Peyer's patch (tissue), 4 donors: Measurements from ENCODE around the gene KLHL33.

Experiments
- CTCF ChIP-seq, 6 experiments: fragments of 450-650 bp in 4 of 6; fragments of 200-600 bp in 2 of 6; sonication (generic) in 1 of 6; IDR thresholded peaks; one replicate each; pipeline ENCODE4 v1.5.1; 2017 to 2019; ENCODE audit warnings: antibody characterized with exemption in 6 of 6, mild to moderate bottlenecking in 3 of 6, moderate library complexity in 1 of 6
- POLR2A ChIP-seq, 2 donors: fragments of 450-650 bp; IDR thresholded peaks; one replicate each; pipeline ENCODE4 v1.5.1; 2017; ENCODE audit warnings: antibody characterized with exemption in 2 of 2, mild to moderate bottlenecking in 2 of 2, moderate library complexity in 2 of 2

GRCh38 chr14:20397511-20397910 lies 38.5 kb downstream of the KLHL33 start:
- TF ChIP-seq CTCF (IDR thresholded peaks at IDR 0.05), result no peak
- no peak for TF ChIP-seq POLR2A (IDR thresholded peaks at IDR 0.05)
